AG09309 (cell line): ENCODE data around the gene SYNGR1.

ENCODE experiments used
- DNase-seq: peaks from one replicate; pipeline ENCODE4 v3.0.0-alpha.2; 2010; ENCODE audit warnings: low read depth
- H3K4me3 ChIP-seq: 2 replicates; pipeline ENCODE4 v1.5.1; 2011; ENCODE audit warnings: mild to moderate bottlenecking, low read depth, low read length, moderate library complexity; ENCODE audit not compliant: control insufficient read depth
- CTCF ChIP-seq: IDR thresholded peaks from 2 replicates; pipeline ENCODE4 v1.5.1; 2011; ENCODE audit warnings: mild to moderate bottlenecking, low read depth, low read length, inconsistent platforms; ENCODE audit not compliant: insufficient read depth, control insufficient read depth; ENCODE audit errors: missing control alignments

The SYNGR1 gene

GRCh38 chr22:39434721-39435120, 84.9 kb downstream of the SYNGR1 start:
- no peak for TF ChIP-seq CTCF

More at GRCh38 chr22:39434721-39435120, 84.9 kb downstream of the SYNGR1 start:
- no peak for DNase-seq
- no peak overlapping the region for H3K4me3 ChIP-seq
